Measurements from ENCODE around the gene GSK3B.
"Not testable (repeated sequence)": the region's sequence is repeated elsewhere in the genome, so short reads cannot be mapped to it uniquely, and the experiment has no call there.

GSK3B gene

GRCh38 chr3:119998166-119998565, 96.1 kb downstream of the GSK3B start:
- no peak for DNase-seq

GRCh38 chr3:119990888-119991287, 103.4 kb downstream of the GSK3B start:
- no peak for DNase-seq

GRCh38 chr3:119989981-119990655, 104.1 kb downstream of the GSK3B start:
- no peak for DNase-seq

GRCh38 chr3:119986812-119987211, 107.4 kb downstream of the GSK3B start:
- not testable (repeated sequence) for DNase-seq

- no peak for DNase-seq
These were observed 112.9 kb downstream of the GSK3B start for GRCh38 chr3:119981386-119981785.

GRCh38 chr3:119978554-119979208, 115.6 kb downstream of the GSK3B start:
- DNase-seq = no peak

- DNase-seq = no peak
These were observed 116.9 kb downstream of the GSK3B start for GRCh38 chr3:119977353-119977752.

- no peak for DNase-seq
These were observed 118.0 kb downstream of the GSK3B start for GRCh38 chr3:119976214-119976613.

- no peak for DNase-seq
These were observed 119.6 kb downstream of the GSK3B start for GRCh38 chr3:119974656-119975055.

- no peak for DNase-seq
These were observed 121.1 kb downstream of the GSK3B start for GRCh38 chr3:119973018-119973646.

- no peak for DNase-seq
These were observed 124.5 kb downstream of the GSK3B start for GRCh38 chr3:119969759-119970158.

GRCh38 chr3:119967353-119968006, 126.8 kb downstream of the GSK3B start:
- no peak for DNase-seq

- DNase-seq = no peak
These were observed 128.6 kb downstream of the GSK3B start for GRCh38 chr3:119965692-119966091.

- no peak for DNase-seq
These were observed 130.0 kb downstream of the GSK3B start for GRCh38 chr3:119964294-119964693.

- no peak for DNase-seq
These were observed 138.3 kb downstream of the GSK3B start for GRCh38 chr3:119955972-119956371.

GRCh38 chr3:119950666-119951325, 143.5 kb downstream of the GSK3B start:
- no peak for DNase-seq

GRCh38 chr3:119945291-119945690, 149.0 kb downstream of the GSK3B start:
- DNase-seq = no peak

- no peak for DNase-seq
These were observed 150.2 kb downstream of the GSK3B start for GRCh38 chr3:119944091-119944490.

- DNase-seq = no peak
These were observed 155.2 kb downstream of the GSK3B start for GRCh38 chr3:119939077-119939476.

- DNase-seq = peak; percentile 65
These were observed 157.0 kb downstream of the GSK3B start for GRCh38 chr3:119937229-119937628.

GRCh38 chr3:119934249-119934648, 160.0 kb downstream of the GSK3B start:
- no peak for DNase-seq

- DNase-seq = no peak
These were observed 161.0 kb downstream of the GSK3B start for GRCh38 chr3:119933207-119933606.

GRCh38 chr3:119930286-119930685, 164.0 kb downstream of the GSK3B start:
- DNase-seq = no peak
